Lung microvascular endothelial cell (primary cell): ENCODE results near the gene OTUD3. TPM values are rescaled to one million over a fixed set of nuclear protein-coding genes. Genes with fewer than 3 reads are reported as not detected.
A peak's percentile ranks its signal among the peaks of the same experiment; 100 is the strongest.
"Not testable (repeated sequence)": the region's sequence is repeated elsewhere in the genome, so short reads cannot be mapped to it uniquely, and the experiment has no call there.

ENCODE experiments used
- DNase-seq, 2 donors: peaks; one replicate each; pipeline versions ENCODE4 v3.0.0 to v3.0.0-alpha.2; 2010; ENCODE audit warnings: low read depth in 2 of 2
- total RNA-seq: library from RNA; depleted of rRNA; stranded (reverse); fragments of >200 nt; gene quantifications from 2 replicates; pipeline ENCODE4 v1.2.1, GENCODE V29; 2014

Gene OTUD3
- total RNA-seq, 1 donor from 2014 or later: 2.2 TPM

DNA sequence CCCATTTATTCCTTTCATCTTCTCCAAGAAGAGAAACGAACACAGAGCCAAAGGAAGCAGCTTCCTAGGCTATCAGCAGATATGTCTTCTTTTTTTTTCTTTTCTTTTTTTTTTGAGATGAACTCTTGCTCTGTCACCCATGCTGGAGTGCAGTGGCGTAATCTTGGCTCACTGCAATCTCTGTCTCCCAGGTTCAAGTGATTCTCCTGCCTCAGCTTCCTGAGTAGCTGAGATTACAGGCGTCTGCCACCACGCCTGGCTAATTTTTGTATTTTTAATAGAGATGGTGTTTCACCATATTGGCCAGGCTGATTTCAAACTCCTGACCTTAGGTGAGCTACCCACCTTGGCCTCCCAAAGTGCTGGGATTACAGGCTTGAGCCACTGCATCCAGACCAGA, 13.6 kb upstream of the OTUD3 start:
- not testable (repeated sequence) for DNase-seq

DNA sequence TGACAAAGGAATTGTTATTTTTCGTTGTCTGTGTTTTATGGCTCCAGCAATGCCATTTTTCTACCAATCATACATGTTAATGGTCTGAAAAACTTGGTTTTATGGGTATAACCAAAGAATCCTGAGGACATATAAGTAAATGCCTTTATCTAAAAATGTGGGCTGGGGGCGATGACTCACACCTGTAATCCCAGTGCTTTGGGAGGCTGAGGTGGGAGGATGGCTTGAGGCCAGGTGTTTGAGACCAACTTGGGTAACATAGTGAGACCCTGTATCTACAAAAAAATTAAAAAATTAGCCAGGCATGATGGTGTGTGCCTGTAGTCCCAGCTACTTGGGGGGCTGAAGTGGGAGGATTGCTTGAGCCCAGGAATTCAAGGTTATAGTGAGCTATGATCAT, 12.7 kb upstream of the OTUD3 start:
- not testable (repeated sequence) for DNase-seq

DNA sequence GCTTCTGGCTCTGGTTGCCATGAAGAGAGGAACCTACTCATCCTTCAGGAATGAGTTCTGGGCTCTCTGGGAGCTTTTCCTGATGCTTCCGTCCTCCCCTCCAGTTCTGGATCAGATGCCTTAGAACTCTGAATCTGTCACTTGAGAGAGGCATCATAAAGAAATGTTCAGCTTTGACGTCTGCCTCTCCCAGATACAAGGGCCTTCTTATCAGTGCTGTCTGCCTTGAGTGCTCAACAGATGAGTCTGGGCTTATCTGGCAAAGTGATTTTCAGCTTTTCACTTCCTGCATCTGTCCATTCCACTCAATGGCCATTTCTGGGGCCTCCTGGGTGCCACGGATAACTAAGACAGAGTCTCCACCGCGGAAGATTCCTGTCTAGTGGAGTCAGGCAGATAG, 12.3 kb upstream of the OTUD3 start:
- DNase-seq: no peak

DNA sequence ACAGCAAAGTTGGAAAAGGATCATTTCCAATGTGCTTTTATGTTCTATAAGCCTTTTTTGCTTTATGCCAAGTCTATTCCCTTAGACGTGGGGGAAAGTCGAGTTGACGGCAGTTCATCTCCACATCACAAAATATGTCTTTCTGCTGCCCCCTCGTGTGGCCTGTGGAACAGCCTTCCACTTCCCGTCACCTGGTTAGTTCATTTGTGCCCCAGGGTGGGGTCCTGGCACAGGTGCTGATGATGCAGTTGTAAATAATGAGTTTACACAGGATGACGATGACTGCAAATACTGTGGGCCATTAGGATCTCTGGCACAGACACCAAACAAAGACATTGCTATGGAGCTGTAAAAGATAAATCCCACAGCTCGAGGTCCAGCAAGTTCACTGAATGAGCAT, 10.0 kb upstream of the OTUD3 start:
- no peak for DNase-seq

DNA sequence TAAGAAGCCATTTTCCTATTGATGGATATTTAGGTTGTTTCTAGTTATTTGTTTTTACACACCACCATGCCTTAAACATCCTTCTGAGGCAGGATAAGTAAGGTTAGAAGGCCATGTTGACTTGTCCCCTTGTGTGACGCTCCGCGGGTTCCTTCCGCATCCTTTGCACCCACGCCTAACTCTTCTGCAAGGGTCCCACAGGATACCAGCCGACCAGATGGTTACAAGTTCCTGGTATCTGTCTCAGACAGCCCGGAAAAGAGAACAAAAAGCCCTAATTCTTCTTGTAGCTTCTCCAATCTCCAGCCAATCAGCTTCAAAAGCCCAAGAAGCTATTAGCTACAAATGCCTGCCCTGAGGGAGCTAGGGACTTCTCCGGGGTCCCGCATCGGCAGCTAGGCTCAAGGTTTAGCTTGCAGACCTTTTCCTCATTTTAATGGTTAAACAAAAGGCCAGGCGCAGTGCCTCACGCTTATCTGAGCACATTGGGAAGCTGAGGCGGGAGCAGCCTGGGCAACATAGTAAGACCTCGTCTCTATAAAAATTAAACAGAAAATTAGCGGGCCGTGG, 4.9 kb upstream of the OTUD3 start:
- no peak for DNase-seq

DNA sequence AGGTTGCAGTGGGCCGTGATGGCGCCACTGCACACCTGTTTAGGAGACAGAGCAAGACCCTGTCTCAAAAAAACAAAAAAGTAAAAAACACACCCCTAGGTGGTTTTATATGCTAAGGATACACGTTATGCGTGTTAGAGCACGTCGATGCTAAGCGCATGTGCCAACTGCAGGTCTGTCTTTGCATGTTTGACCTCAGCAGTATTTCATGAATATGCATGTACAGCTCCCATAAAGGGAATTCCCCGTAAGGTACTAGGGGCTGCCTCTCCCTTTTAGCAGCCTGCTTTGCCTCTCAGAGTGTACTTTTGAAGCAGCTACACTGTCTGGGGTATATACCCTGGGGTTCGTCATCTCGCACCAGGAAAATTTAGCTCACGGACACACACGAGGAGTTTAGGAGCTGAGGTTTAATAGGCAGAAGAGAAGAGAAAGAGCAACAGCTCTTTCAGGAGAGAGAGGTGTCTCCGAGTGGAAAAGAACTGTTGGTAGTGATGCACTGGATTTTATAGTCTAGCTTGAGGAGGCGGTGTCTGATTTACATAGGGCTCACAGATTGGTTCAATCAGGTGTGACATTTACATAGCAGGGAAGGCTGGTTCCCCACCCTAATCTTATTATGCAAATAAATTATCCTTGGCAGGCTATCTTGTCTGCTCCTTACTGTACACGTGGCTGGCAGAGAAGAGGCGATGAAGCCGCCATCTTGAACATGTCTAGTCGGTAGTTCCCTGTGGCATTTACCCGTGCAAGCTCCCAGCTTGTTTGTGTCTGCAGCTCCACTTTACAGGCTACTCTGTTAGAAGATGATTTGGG, 4.2 kb upstream of the OTUD3 start:
- no peak for DNase-seq

DNA sequence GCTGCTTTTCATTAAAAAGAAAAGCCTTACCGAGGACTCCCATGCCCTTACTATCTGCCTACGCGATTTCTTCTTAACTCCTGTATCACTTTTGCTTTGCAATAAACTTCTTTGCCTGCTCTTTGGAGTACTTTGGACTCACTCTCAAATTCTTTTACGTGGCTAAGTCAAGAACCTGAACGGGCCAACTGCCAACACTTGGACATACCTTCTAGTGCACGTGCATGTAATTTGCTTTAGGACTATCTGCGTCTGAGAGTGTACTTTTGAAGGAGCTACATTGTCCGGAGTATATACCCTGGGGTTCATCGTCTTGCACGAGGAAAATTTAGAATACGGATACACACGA, 3.6 kb upstream of the OTUD3 start:
- DNase-seq: no peak

DNA sequence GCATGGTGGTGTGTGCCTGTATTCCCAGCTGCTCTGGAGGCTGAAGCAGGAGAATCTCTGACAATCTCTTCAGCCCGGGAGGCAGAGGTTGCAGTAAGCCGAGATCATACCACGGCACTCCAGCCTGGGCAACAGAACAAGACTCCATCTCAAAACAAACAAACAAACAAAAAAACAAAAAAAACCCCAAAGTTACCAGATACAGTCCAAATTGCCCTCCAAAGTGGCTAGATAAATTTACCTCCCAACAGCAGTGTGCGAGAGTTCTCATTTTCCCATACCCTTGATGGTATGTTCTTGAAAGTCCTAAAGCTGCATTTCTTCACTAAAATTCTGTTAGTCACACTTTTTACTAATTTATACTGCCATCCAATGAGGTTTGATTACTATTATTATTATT, 3.0 kb upstream of the OTUD3 start:
- DNase-seq: no peak

DNA sequence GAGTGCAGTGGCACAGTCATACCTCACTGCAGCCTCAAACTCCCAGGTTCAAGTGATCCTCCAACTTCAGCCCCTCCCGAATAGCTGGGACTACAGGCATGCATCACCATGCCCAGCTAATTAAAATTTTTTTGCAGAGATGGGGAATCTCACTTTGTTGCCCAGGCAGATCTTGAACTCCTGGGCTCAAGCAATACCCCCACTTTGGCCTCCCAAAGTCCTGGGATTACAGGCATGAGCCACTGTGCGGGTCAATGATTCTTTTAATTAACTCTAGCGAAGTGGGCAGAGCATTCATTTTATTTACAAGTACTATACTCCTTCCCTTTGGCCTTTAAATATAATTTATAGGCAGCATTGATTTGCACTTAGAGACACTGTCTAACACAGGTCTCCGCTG, 2.5 kb upstream of the OTUD3 start:
- no peak for DNase-seq

DNA sequence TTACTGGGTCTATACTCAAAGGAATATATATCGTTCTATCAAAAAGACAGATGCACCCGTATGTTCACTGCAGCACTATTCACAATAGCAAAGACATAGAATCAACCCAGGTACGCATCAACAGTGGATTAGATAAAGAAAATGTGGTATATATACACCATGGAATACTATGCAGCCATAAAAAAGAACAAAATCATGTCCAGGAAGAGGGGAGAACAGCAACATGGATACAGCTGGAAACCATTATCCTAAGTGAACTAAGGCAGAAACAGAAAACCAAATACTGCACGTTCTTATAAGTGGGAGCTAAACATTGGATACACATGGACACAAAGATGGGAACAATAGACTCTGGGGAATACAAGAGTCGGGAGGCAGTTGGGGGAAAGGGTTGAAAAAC, 1.4 kb upstream of the OTUD3 start:
- DNase-seq: not testable (repeated sequence)

DNA sequence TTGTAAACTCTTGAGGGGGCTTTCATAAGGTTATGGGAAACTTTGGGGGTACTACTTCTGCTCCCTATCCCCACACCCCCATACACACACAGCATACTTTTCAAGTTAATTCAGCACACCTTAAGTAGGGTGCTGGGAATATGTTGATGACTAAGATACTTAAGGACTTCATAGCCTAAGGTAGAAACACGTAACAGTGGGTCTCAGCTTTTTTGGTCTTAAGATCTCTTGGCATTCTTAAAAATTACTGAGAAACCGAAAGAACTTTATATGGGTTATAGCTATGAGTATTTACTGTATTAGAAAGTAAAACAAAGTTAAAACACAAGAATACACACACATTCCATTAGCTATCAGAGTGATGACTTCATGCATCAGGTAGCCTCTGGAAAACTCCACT, 2.1 kb downstream of the OTUD3 start:
- DNase-seq: no peak

DNA sequence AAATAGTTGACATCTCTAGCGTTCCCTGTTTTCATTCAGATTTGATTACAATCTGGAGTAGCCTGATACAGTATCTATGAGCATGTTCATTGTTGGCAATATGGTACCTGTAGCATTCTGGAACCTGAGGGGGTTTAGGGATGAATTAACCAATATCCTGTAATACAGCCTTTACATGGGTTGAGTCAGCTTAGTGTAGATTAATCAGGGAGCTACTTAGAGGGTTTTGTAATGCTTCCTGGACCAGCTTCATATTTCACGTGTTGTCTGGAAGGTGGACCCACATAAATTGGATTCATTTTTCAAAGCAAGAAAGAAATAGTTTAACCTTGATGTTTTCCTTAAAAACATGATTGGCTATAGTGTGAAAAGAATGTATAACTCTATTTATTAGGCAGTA, 3.6 kb downstream of the OTUD3 start:
- no peak for DNase-seq

DNA sequence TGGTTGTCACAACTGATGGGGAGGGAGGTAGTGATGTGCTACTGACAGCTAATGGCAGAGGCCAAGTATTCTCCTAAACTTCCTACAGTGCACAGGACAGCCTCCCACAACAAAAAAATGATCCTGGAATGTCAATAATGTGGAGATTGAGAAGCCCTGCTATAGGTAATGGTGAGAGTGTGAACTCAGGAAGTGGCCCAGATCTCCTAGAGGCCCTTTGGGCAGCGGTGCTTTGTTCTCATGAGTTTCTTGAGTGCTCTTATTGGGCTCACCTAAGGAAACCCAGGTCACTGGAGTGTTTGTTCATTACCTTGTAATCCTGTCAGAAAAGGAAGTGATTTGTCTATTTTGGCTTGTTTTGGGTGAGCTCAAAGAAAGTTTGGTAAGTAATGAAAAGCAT, 5.9 kb downstream of the OTUD3 start:
- no peak for DNase-seq

DNA sequence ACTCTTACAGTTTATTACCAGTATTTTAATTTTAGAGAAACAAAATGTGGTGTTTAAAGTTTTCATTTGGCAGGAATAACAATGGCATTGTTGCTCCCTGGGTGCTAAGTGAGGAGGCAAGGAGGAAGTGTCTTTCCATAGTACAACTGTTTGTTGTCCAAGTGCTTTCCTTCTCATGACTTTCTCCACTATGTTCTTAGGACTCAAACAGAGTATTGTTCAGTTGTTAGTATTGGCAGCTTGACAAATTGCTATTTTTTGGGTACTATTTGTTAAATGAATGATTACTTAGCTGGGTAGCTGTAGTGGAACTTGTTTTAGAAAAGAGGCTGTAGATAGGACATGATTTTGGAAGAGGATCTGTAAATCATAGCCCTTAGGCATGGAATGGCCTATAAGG, 7.5 kb downstream of the OTUD3 start:
- peak in 1 of 2 donors; percentile 43 for DNase-seq

DNA sequence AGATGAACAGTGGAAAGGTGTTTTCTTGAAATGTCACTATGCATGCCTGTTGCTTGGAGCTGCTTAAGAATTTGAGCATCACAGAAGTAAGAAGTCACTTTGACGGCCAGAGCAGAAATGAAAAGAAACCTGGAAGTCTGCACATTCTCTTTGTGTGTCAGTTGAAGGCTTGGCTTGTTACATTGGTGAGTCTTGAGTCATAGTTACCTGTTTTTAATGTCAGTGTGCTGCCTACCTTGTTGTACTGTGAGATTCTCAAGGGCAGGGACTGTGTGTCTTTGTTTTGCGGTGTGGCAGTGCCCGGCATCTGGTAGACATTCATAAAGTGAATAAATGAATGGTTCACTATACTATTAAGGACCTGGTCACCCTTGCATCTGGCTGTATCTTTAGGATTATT, 9.9 kb downstream of the OTUD3 start:
- no peak for DNase-seq

DNA sequence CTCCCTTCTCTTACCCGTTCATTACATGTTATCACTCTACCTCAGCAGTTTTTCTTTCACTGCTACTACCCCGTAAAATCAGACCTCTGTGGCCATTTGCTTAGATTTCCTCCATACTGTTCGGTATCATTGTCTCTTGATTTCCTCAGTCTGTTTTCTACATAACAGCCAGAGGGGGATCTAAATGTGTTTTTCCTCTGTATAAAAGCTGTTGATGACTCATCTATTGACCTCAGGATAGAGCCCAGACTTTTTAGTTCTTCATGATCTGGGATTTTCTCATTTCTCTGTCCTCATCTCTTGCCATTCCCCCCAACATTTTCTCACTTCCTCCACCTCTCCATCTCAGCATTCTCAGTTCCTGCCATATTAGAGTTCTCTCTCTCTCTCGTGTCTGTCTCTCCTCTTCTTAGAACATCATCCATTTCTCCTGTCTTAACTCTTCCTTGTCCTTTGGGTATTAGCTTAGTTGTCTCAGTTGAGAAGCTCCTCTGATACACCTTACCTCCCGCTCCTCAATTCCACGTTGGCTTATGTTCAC, 10.5 kb downstream of the OTUD3 start:
- peak; percentile 62 to 65 for DNase-seq

DNA sequence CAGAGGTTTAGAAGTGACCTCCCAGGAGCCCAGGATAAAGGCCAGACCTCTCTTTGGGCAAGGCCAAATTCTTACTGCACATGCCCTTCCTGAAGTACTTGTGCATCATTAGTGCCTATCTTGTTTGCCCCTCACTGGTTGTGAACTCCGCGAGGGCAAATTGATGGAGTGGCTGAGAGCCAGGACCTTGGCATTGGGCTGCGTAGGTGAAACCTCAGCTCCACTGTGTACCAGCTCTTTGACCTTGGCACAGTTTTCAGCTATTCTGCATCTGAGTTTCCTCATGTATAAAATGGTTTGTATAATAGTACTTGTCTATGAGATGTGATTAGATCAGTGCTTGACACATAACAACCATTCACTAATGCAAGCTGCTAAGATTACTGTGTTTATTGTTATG, 11.5 kb downstream of the OTUD3 start:
- peak in 1 of 2 donors; percentile 14 for DNase-seq

DNA sequence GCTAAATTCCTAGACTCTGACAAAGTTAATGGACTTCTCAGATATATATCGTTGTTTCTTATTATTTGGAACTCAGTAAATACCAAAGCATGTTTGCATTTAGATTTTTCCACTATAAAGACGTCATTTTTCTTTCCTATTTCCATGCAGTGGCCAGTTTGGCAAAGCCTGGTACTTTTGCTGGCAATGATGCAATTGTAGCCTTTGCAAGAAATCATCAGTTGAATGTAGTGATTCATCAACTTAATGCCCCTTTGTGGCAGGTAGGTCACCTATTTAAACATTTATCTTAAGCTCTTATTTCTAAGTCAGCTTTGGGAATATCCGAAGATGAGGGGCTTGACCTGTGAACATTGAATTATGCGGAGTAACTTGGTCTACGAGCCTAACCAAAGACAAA, 12.0 kb downstream of the OTUD3 start:
- peak in 1 of 2 donors; percentile 82 for DNase-seq

DNA sequence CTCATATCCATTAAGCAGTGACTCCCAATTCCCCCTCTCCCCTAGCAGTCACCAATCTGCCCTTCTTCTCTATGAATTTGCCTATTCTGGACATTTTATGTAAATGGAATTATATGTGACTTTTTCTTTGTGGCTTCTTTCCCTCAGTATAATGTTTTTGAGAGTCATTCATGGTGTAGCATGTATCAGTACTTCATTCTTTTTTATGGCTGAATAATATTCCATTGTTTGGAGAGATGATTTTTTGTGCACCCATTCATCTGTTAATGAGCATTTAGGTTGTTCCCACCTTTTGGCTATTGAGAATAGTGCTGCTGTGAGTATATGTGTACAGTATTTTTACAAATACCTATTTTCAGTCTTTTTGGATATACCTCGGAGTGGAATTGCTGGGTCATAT, 19.5 kb downstream of the OTUD3 start:
- no peak for DNase-seq

DNA sequence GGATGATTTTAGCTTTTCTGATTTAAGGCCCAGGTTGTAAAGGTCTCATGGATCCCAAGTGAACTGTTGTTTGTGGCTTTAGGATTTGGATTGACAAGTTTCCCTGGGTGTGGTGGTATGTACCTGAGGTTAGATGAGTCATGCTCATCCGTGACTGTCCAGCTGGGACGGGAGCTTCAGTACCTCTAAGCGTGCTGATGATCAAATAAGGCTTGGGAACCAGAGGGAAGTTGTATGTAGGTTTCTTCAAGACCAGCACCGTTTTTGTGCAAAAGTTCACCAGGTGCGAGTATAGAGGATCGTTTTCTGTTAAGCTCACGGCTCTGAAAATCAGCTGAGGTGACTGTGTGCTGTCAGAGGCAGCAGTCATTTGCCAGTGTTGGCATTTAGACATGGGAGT, 21.4 kb downstream of the OTUD3 start:
- DNase-seq: no peak

DNA sequence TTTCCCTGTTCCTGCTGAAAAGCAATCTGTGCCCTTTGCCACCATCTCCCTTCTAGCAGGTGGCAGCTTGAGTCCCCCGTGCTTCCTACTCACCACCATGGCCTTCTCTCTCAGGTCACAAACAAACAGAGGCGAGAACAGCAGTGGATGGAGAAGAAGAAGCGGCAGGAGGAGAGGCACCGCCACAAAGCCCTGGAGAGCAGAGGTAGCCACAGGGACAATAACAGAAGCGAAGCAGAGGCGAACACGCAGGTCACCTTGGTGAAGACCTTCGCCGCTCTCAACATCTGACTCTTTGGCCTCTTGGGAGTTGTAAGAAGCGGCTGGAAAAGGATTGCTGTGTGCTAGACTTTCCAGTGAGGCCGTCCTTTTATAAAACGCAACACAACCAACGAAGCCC, 25.3 kb downstream of the OTUD3 start:
- no peak for DNase-seq

DNA sequence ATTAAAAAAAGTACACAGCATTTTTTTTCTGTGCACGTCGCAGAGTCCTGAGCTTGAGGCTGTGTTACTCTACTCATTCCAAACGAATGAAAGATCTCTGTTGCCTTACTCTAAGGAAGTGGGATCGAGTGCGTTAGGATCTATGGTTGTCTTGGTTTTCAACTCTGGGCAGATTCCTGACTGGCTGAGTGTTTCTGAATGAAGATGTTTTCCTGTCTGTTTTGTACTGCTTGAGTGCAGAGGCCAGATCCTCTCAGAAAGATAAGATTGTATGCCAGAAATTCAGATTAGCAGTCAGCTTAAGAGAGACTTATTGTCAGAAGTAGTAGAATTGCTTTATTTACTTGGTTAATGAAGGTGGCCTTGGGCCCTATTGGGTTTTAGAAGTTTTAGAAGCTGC, 27.2 kb downstream of the OTUD3 start:
- DNase-seq: no peak

DNA sequence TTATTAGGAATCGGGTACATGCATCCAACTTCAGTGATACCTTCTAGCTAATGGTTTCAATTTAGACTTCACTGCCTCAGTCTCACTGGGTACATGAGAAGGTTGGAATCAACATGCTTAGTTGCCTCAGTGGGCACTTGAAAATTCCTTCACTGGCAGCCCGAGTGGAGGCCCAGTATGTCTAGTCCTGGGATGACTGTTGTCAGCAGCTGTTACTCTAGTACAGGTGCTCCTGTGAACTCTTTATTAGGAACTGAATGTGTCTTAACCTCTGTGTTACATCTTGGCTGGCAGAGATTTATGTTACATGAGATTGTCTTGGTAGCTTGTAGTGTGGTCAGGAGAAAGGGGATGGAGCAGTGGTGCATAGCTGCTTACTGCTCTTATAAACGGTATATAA, 27.8 kb downstream of the OTUD3 start:
- DNase-seq: no peak
